Measurements from ENCODE around the gene PDE4B.

PDE4B gene

GRCh38 chr1:66383168-66383567 lies 590.5 kb downstream of the PDE4B start:
- H3K9me3 ChIP-seq (replicated peaks; ENCODE audit: low read length): peaks cover 7% of the 10 kb centered on the region
- H3K4me2 ChIP-seq (ENCODE audit: low read length): no peak overlapping the region
- no peaks in the 10 kb centered on the region for H3K27me3 ChIP-seq (ENCODE audit: control insufficient read depth, insufficient read depth, low read length)
- no peaks in the 10 kb centered on the region for H3K36me3 ChIP-seq (ENCODE audit: insufficient read depth, low read length)
- peaks cover 4% of the 10 kb centered on the region for H3K4me1 ChIP-seq (ENCODE audit: control insufficient read depth, insufficient read depth, low read length)
- H3K4me3 ChIP-seq (ENCODE audit: low read length): no peak overlapping the region
- no peak overlapping the region for H3K9ac ChIP-seq (ENCODE audit: low read depth, low read length)

- no peak overlapping the region for H3K4me3 ChIP-seq (ENCODE audit: low read length)
- H3K4me1 ChIP-seq (ENCODE audit: control insufficient read depth, insufficient read depth, low read length): peaks cover 4% of the 10 kb centered on the region
- H3K4me2 ChIP-seq (ENCODE audit: low read length): no peak overlapping the region
- H3K27me3 ChIP-seq (ENCODE audit: control insufficient read depth, insufficient read depth, low read length): no peaks in the 10 kb centered on the region
- no peak overlapping the region for H3K9ac ChIP-seq (ENCODE audit: low read depth, low read length)
- peaks cover 7% of the 10 kb centered on the region for H3K9me3 ChIP-seq (replicated peaks; ENCODE audit: low read length)
- no peaks in the 10 kb centered on the region for H3K36me3 ChIP-seq (ENCODE audit: insufficient read depth, low read length)
Observed at GRCh38 chr1:66383611-66384010, 590.9 kb downstream of the PDE4B start.

GRCh38 chr1:66384258-66384921 lies 591.7 kb downstream of the PDE4B start:
- H3K9me3 ChIP-seq (replicated peaks; ENCODE audit: low read length): peaks cover 7% of the 10 kb centered on the region
- H3K9ac ChIP-seq (ENCODE audit: low read depth, low read length): no peak overlapping the region
- H3K4me1 ChIP-seq (ENCODE audit: control insufficient read depth, insufficient read depth, low read length): peaks cover 4% of the 10 kb centered on the region
- no peak overlapping the region for H3K4me2 ChIP-seq (ENCODE audit: low read length)
- H3K27me3 ChIP-seq (ENCODE audit: control insufficient read depth, insufficient read depth, low read length): no peaks in the 10 kb centered on the region
- no peaks in the 10 kb centered on the region for H3K36me3 ChIP-seq (ENCODE audit: insufficient read depth, low read length)
- no peak overlapping the region for H3K4me3 ChIP-seq (ENCODE audit: low read length)

DNA sequence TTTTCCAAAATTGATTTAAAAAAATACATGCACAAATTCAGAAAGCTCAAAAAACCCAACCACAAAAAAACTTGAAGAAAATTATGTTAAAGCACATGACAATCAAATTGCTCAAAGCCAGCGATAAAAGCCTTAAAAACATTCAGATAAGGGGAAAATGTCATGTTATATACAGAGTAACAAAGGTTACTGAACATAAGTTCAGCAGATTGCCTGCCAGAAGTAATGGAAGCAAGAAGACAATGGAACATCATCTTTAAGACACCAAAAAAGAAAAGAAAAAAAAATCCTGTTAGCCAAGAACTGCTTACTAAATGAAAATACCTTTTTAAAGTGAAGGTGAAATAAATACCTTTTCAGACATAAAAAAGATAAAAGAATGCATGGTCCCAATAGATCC lies 594.0 kb downstream of the PDE4B start:
- Histone ChIP-seq H3K9ac (ENCODE audit: low read depth, low read length) (no peak overlapping the region), H3K4me2 (ENCODE audit: low read length) (no peak overlapping the region), H3K36me3 (ENCODE audit: insufficient read depth, low read length) (no peaks in the 10 kb centered on the region), H3K27me3 (ENCODE audit: control insufficient read depth, insufficient read depth, low read length) (no peaks in the 10 kb centered on the region), H3K9me3 (replicated peaks; ENCODE audit: low read length) (peaks cover 7% of the 10 kb centered on the region), H3K4me1 (ENCODE audit: control insufficient read depth, insufficient read depth, low read length) (no peaks in the 10 kb centered on the region), H3K4me3 (ENCODE audit: low read length) (no peak overlapping the region)

GRCh38 chr1:66388913-66389312 lies 596.2 kb downstream of the PDE4B start:
- H3K9me3 ChIP-seq (replicated peaks; ENCODE audit: low read length): peaks cover 7% of the 10 kb centered on the region
- no peaks in the 10 kb centered on the region for H3K27me3 ChIP-seq (ENCODE audit: control insufficient read depth, insufficient read depth, low read length)
- H3K4me3 ChIP-seq (ENCODE audit: low read length): no peak overlapping the region
- no peaks in the 10 kb centered on the region for H3K36me3 ChIP-seq (ENCODE audit: insufficient read depth, low read length)
- H3K4me1 ChIP-seq (ENCODE audit: control insufficient read depth, insufficient read depth, low read length): no peaks in the 10 kb centered on the region
- no peak overlapping the region for H3K4me2 ChIP-seq (ENCODE audit: low read length)
- no peak overlapping the region for H3K9ac ChIP-seq (ENCODE audit: low read depth, low read length)

GRCh38 chr1:66393586-66394287 lies 601.0 kb downstream of the PDE4B start:
- no peaks in the 10 kb centered on the region for H3K36me3 ChIP-seq (ENCODE audit: insufficient read depth, low read length)
- H3K4me2 ChIP-seq (ENCODE audit: low read length): no peak overlapping the region
- no peaks in the 10 kb centered on the region for H3K9me3 ChIP-seq (replicated peaks; ENCODE audit: low read length)
- H3K4me3 ChIP-seq (ENCODE audit: low read length): no peak overlapping the region
- H3K9ac ChIP-seq (ENCODE audit: low read depth, low read length): no peak overlapping the region
- no peaks in the 10 kb centered on the region for H3K27me3 ChIP-seq (ENCODE audit: control insufficient read depth, insufficient read depth, low read length)
- no peaks in the 10 kb centered on the region for H3K4me1 ChIP-seq (ENCODE audit: control insufficient read depth, insufficient read depth, low read length)

- Histone ChIP-seq H3K9me3 (replicated peaks; ENCODE audit: low read length) (no peaks in the 10 kb centered on the region), H3K4me1 (ENCODE audit: control insufficient read depth, insufficient read depth, low read length) (no peaks in the 10 kb centered on the region), H3K9ac (ENCODE audit: low read depth, low read length) (no peak overlapping the region), H3K4me3 (ENCODE audit: low read length) (no peak overlapping the region), H3K4me2 (ENCODE audit: low read length) (no peak overlapping the region), H3K27me3 (ENCODE audit: control insufficient read depth, insufficient read depth, low read length) (no peaks in the 10 kb centered on the region), H3K36me3 (ENCODE audit: insufficient read depth, low read length) (no peaks in the 10 kb centered on the region)
Observed at GRCh38 chr1:66394603-66395002, 601.9 kb downstream of the PDE4B start.

DNA sequence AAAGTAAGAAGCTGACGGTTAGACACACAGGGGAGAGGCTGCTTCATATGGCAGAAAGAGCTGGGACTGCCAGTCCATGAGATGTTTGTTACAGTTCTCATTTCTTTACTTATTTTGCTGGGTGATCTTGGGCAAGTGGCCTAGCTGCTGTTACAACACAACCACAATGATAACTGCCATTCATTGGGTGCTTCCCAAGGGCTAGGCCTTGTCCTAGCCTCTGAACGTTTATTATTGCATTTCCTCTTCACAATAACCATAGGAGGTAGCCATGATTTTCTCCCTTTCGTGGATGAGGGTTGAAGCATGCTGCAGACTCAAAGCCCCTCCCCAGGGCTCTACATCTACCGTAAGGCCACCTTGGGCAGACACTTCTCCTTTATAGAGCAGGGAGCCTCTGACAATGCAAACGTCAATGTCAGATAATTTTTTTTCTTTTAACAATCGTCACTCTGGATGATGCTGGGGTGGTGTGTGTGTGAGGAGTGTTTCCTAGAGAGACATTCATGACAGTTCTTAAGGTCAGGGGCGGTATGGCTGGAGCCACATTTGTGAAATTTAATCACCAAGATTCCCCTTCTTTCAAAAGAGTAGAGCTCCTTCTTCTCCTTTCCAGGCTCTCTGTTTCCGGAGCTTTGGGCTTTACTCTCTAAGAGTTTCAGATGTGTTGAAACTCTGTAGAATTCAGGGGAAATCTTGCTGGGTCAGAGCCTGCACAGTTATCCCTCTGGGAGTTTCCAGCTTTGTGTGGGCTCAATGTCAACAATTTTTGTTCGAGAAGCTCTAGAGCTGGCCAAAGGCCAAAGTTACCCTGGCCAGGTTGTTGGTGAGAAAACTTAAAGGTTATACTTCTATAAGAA lies 602.7 kb downstream of the PDE4B start:
- H3K9me3 ChIP-seq (replicated peaks; ENCODE audit: low read length): no peaks in the 10 kb centered on the region
- H3K4me2 ChIP-seq (ENCODE audit: low read length): no peak overlapping the region
- H3K9ac ChIP-seq (ENCODE audit: low read depth, low read length): no peak overlapping the region
- H3K36me3 ChIP-seq (ENCODE audit: insufficient read depth, low read length): no peaks in the 10 kb centered on the region
- peaks cover 5% of the 10 kb centered on the region for H3K4me1 ChIP-seq (ENCODE audit: control insufficient read depth, insufficient read depth, low read length)
- no peak overlapping the region for H3K4me3 ChIP-seq (ENCODE audit: low read length)
- no peaks in the 10 kb centered on the region for H3K27me3 ChIP-seq (ENCODE audit: control insufficient read depth, insufficient read depth, low read length)

DNA sequence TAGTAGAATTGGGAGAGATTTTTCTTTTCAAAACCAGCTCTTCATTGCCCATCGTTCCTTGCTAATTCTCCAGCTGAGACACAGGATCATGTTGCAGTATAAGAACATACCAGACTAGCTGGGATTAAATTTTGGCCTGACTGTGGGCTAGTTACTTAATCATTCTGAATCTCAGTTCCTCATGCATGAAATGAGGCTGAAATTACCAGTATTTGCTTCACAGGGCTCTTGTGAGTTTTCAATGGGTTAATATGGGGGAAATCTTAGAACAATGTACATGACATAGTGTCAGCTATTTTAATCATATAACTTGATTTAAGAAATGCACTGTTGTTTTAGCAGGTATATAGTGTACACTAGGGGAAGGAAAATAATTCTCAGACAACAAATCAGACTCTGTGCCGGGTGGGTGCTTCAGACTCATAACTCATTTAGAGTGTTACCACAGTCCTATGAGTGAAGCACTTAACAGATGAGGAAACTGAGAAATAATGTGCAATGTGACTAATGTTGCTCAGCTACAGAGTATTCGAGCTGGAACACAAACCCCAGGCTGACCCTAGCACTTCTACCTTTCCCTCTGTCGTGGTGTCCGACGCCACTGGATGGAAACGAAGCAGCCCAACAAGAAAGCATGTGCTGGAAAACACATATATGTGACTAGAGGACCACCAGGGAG lies 603.7 kb downstream of the PDE4B start:
- Histone ChIP-seq H3K4me1 (ENCODE audit: control insufficient read depth, insufficient read depth, low read length) (peaks cover 5% of the 10 kb centered on the region), H3K36me3 (ENCODE audit: insufficient read depth, low read length) (no peaks in the 10 kb centered on the region), H3K4me2 (ENCODE audit: low read length) (no peak overlapping the region), H3K4me3 (ENCODE audit: low read length) (no peak overlapping the region), H3K9me3 (replicated peaks; ENCODE audit: low read length) (no peaks in the 10 kb centered on the region), H3K9ac (ENCODE audit: low read depth, low read length) (no peak overlapping the region), H3K27me3 (ENCODE audit: control insufficient read depth, insufficient read depth, low read length) (no peaks in the 10 kb centered on the region)

DNA sequence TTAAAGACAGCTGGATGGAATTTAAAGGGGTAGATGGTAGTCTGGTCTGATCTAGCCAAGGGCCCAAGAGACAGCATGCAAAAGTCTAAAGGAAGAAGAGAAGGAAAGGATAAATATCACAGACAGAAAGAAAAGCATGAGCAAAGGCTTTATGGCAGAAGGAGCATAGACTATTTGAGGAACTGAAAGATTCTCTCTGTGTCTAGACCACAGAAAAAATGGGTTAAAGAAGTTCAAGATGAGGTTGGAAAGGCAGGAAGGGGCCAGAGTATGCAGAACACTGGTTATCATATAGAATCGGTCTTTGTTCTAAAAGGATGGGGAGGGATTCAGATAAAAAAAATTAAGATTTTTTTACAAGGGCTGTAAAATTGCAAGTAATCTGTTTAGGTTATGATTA lies 604.5 kb downstream of the PDE4B start:
- no peaks in the 10 kb centered on the region for H3K27me3 ChIP-seq (ENCODE audit: control insufficient read depth, insufficient read depth, low read length)
- H3K4me1 ChIP-seq (ENCODE audit: control insufficient read depth, insufficient read depth, low read length): peaks cover 5% of the 10 kb centered on the region

GRCh38 chr1:66399888-66400529 lies 607.3 kb downstream of the PDE4B start:
- H3K4me1 ChIP-seq (ENCODE audit: control insufficient read depth, insufficient read depth, low read length): peaks cover 5% of the 10 kb centered on the region
- no peaks in the 10 kb centered on the region for H3K27me3 ChIP-seq (ENCODE audit: control insufficient read depth, insufficient read depth, low read length)
- no peaks in the 10 kb centered on the region for H3K9me3 ChIP-seq (replicated peaks; ENCODE audit: low read length)

More for the DNA sequence above, 604.5 kb downstream of the PDE4B start:
- H3K9ac ChIP-seq (ENCODE audit: low read depth, low read length): no peak overlapping the region
- H3K4me2 ChIP-seq (ENCODE audit: low read length): no peak overlapping the region
- H3K4me3 ChIP-seq (ENCODE audit: low read length): no peak overlapping the region
- H3K36me3 ChIP-seq (ENCODE audit: insufficient read depth, low read length): no peaks in the 10 kb centered on the region
- H3K9me3 ChIP-seq (replicated peaks; ENCODE audit: low read length): no peaks in the 10 kb centered on the region

More at GRCh38 chr1:66399888-66400529, 607.3 kb downstream of the PDE4B start:
- no peak overlapping the region for H3K4me3 ChIP-seq (ENCODE audit: low read length)
- no peak overlapping the region for H3K4me2 ChIP-seq (ENCODE audit: low read length)
- no peak overlapping the region for H3K9ac ChIP-seq (ENCODE audit: low read depth, low read length)
- H3K36me3 ChIP-seq (ENCODE audit: insufficient read depth, low read length): no peaks in the 10 kb centered on the region
